Heart left ventricle (tissue), 13 donors: ENCODE data around the gene FBXO9.

Experiments used
- POLR2A ChIP-seq, 2 donors: fragments of 450-650 bp; IDR thresholded peaks; one replicate each; pipeline ENCODE4 v1.6.1; 2017; ENCODE audit warnings: antibody characterized with exemption in 2 of 2, mild to moderate bottlenecking in 2 of 2, moderate library complexity in 2 of 2
- TF ChIP-seq, protein P1 (sequence below), 12 donors: fragments of 200-600 bp; sonication (generic) in 4 of 12; IDR thresholded peaks; one replicate each; pipeline versions ENCODE4 v1.5.0 to v1.8.0; 2018 to 2022; ENCODE audit warnings: antibody characterized with exemption in 12 of 12, mild to moderate bottlenecking in 5 of 12
- donor health status: ischemic (EF 13 %, LVEDD 7.1; RV severe dilation, severe dysfunction).
- donor health status: DM: no; HTN: yes; CAD: no.
- donor health status: DM: no; HTN: no; CAD: no.
- donor health status: ischemic (EF 25% LVEDD 6.9; RV normal size, moderate dysfunction).
- donor health status: ischemic (EF 25% LVEDD 5.7; RV mildly dilated, moderate dysfunction).
- donor health status: ischemic (EF 35%, LVEDD 5.7; RV mildly dilated, moderate dysfunction).
- donor health status: nonischemic (EF 11% LVEDD 7.7; RV severe dilation, severe dysfunction).
- donor health status: DM: yes; HTN: yes; CAD: no.
- donor health status: PGD.
- donor health status: ischemic (EF 29% LVEDD 5.4; RV normal size, mild dysfunction).
- donor health status: nonischemic (EF 23%, LVEDD 6.1; RV moderate dilation, normal function).

DNA sequence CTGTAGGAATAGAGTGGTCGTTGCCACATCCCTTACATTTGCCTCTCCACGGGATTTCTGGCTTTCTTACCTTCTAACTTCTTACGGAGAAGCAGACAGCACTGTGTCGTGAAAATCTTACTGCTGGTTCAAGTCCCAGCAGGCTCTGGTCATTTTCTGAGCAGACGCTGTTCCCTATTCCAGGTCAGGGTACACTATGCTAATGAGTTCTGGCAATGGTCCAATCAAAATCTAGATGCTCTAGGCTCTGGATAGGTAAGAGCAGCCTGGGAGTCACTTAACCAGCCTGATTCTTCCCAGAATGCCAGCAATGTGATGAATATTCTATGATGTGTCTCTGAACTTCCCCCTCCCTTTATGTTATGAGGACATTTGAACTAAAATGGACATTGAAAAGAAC, 83.5 kb downstream of the FBXO9 start, which contains the start of gene GCM1:
- TF ChIP-seq, protein P1, sequence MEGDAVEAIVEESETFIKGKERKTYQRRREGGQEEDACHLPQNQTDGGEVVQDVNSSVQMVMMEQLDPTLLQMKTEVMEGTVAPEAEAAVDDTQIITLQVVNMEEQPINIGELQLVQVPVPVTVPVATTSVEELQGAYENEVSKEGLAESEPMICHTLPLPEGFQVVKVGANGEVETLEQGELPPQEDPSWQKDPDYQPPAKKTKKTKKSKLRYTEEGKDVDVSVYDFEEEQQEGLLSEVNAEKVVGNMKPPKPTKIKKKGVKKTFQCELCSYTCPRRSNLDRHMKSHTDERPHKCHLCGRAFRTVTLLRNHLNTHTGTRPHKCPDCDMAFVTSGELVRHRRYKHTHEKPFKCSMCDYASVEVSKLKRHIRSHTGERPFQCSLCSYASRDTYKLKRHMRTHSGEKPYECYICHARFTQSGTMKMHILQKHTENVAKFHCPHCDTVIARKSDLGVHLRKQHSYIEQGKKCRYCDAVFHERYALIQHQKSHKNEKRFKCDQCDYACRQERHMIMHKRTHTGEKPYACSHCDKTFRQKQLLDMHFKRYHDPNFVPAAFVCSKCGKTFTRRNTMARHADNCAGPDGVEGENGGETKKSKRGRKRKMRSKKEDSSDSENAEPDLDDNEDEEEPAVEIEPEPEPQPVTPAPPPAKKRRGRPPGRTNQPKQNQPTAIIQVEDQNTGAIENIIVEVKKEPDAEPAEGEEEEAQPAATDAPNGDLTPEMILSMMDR (IDR thresholded peaks at IDR 0.05): no peak
- no peak for TF ChIP-seq POLR2A (IDR thresholded peaks at IDR 0.05)
